HS-5 (cell line): ENCODE measurements around the gene RANBP3L.
"Not testable (repeated sequence)": the region's sequence is repeated elsewhere in the genome, so short reads cannot be mapped to it uniquely, and the experiment has no call there.

Experiments used
- DNase-seq: peaks from one replicate; pipeline ENCODE4 v3.0.0-alpha.2; 2012; ENCODE audit warnings: low read depth

Gene RANBP3L

GRCh38 chr5:36301858-36302603 is at the start of gene RANBP3L:
RANBP3L (minus strand) TSS chr5:36301902; CDS start chr5:36301416, 486 bp downstream.
- DNase-seq: no peak

- no peak for DNase-seq
These were observed 45.4 kb upstream of the RANBP3L start for GRCh38 chr5:36346896-36347690.

GRCh38 chr5:36344899-36345298 is 43.2 kb upstream of the RANBP3L start:
- no peak for DNase-seq

GRCh38 chr5:36341720-36342119 is 40.0 kb upstream of the RANBP3L start:
- not testable (repeated sequence) for DNase-seq

- no peak for DNase-seq
These were observed 35.9 kb upstream of the RANBP3L start for GRCh38 chr5:36337597-36337996.

GRCh38 chr5:36334315-36334714 is 32.6 kb upstream of the RANBP3L start:
- no peak for DNase-seq

- not testable (repeated sequence) for DNase-seq
These were observed 31.0 kb upstream of the RANBP3L start for GRCh38 chr5:36332720-36333119.

- DNase-seq: no peak
These were observed 23.5 kb upstream of the RANBP3L start for GRCh38 chr5:36325196-36325595.

- no peak for DNase-seq
These were observed 22.5 kb upstream of the RANBP3L start for GRCh38 chr5:36323926-36324781.

GRCh38 chr5:36312953-36313672 is 11.4 kb upstream of the RANBP3L start:
- no peak for DNase-seq

- DNase-seq: no peak
These were observed 10.3 kb upstream of the RANBP3L start for GRCh38 chr5:36311956-36312355.

- DNase-seq: no peak
These were observed 8.4 kb upstream of the RANBP3L start for GRCh38 chr5:36310138-36310537.

GRCh38 chr5:36305571-36306326 is 4.0 kb upstream of the RANBP3L start:
- DNase-seq: peak; percentile 28

- DNase-seq: no peak
These were observed 2.5 kb upstream of the RANBP3L start for GRCh38 chr5:36304095-36304805.

- DNase-seq: no peak
These were observed 668 bp downstream of the RANBP3L start for GRCh38 chr5:36300927-36301540.

- DNase-seq: no peak
These were observed 1.3 kb downstream of the RANBP3L start for GRCh38 chr5:36300191-36300926.

- no peak for DNase-seq
These were observed 3.1 kb downstream of the RANBP3L start for GRCh38 chr5:36298552-36298951.

- DNase-seq: no peak
These were observed 4.0 kb downstream of the RANBP3L start for GRCh38 chr5:36297653-36298052.
